DOHH2 (cell line): Measurements from ENCODE around the gene SYT6.

Source experiments
- EZH2phosphoT487 ChIP-seq: fragments of 200-600 bp; sonication (generic); IDR thresholded peaks from 2 replicates; pipeline ENCODE4 v1.6.1; 2017; ENCODE audit warnings: borderline replicate concordance, mild to moderate bottlenecking, antibody characterized with exemption, low read length, moderate library complexity, mixed read lengths
- TF ChIP-seq, protein P1 (sequence below): fragments of 200-600 bp; sonication (generic); IDR thresholded peaks from one replicate; pipeline ENCODE4 v1.5.1; 2014; ENCODE audit warnings: antibody characterized with exemption, mild to moderate bottlenecking, low read depth, low read length; ENCODE audit not compliant: poor library complexity, severe bottlenecking

DNA sequence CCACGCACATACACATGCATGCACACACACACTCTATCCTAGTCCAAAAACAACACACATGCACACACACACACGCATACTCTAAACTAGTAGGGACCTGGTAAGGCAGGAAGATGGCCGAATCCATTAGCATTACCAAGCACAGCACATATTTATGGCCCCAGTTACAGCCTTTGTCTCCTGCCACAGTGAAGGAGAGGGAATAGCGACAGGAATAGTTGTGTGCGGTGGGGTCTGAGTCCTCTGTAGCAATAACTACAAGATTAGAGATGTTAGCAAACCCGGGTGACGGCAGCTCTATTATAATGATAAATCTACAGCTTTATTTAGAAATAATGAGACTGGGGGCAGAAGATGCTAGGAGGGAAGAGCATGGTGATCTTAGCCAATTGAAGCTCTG lies 20.5 kb downstream of the SYT6 start:
- TF ChIP-seq, protein P1, sequence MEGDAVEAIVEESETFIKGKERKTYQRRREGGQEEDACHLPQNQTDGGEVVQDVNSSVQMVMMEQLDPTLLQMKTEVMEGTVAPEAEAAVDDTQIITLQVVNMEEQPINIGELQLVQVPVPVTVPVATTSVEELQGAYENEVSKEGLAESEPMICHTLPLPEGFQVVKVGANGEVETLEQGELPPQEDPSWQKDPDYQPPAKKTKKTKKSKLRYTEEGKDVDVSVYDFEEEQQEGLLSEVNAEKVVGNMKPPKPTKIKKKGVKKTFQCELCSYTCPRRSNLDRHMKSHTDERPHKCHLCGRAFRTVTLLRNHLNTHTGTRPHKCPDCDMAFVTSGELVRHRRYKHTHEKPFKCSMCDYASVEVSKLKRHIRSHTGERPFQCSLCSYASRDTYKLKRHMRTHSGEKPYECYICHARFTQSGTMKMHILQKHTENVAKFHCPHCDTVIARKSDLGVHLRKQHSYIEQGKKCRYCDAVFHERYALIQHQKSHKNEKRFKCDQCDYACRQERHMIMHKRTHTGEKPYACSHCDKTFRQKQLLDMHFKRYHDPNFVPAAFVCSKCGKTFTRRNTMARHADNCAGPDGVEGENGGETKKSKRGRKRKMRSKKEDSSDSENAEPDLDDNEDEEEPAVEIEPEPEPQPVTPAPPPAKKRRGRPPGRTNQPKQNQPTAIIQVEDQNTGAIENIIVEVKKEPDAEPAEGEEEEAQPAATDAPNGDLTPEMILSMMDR, result no peak
- TF ChIP-seq EZH2phosphoT487, result no peak
